Activated T-helper 2 cell treated with anti-CD3 and anti-CD28 coated beads, Interferon-gamma antibody, Interleukin-2, Interleukin-4, amounts not matched to agents 10 μg/mL and 5 μg/mL and 100 μg/mL, durations not matched to agents 14 hours and 24 hours and 36 hours (primary cell): ENCODE measurements around the gene ATG2B. TPM values are rescaled to one million over a fixed set of nuclear protein-coding genes. Genes with fewer than 3 reads are reported as not detected.

Experiments
- DNase-seq: peaks from one replicate; pipeline ENCODE4 v3.0.0; 2021; ENCODE audit warnings: low spot score
- H3K27ac Mint-ChIP-seq: one replicate; pipeline ENCODE4 v1.8.0; 2021; ENCODE audit warnings: mixed read lengths
- H3K27me3 Mint-ChIP-seq: one replicate; pipeline ENCODE4 v1.8.0; 2021; ENCODE audit warnings: low read depth, mixed read lengths
- H3K36me3 Mint-ChIP-seq: one replicate; pipeline ENCODE4 v1.8.0; 2021; ENCODE audit warnings: low read depth, mixed read lengths
- H3K4me1 Mint-ChIP-seq: one replicate; pipeline ENCODE4 v1.8.0; 2021; ENCODE audit warnings: low read depth, mixed read lengths
- H3K4me3 Mint-ChIP-seq: one replicate; pipeline ENCODE4 v1.8.0; 2021; ENCODE audit warnings: low read depth, mild to moderate bottlenecking, moderate library complexity, mixed read lengths
- H3K9me3 Mint-ChIP-seq: one replicate; pipeline ENCODE4 v1.8.0; 2021; ENCODE audit warnings: mixed read lengths
- intact Hi-C: fragments of 100-400 bp; cut with micrococcal nuclease; formaldehyde crosslinking; loops from one replicate; pipeline ENCODE4 v1.15.1; 2023
- total RNA-seq: library from RNA; stranded (reverse); gene quantifications from 2 replicates; pipeline ENCODE4 v1.2.3, GENCODE V29; 2022

The ATG2B gene
- total RNA-seq, 1 donor from 2014 or later = 18.3 TPM

- DNase-seq = no peak
- no peak overlapping the region for H3K27ac Mint-ChIP-seq
- intact Hi-C loops = no loop called here
- no peaks in the 10 kb centered on the region for H3K27me3 Mint-ChIP-seq
- no peak overlapping the region for H3K4me3 Mint-ChIP-seq
- no peaks in the 10 kb centered on the region for H3K36me3 Mint-ChIP-seq
- no peaks in the 10 kb centered on the region for H3K9me3 Mint-ChIP-seq
- H3K4me1 Mint-ChIP-seq = no peaks in the 10 kb centered on the region
These were observed 127.7 kb downstream of the ATG2B start for GRCh38 chr14:96235426-96235825.

GRCh38 chr14:96233661-96234060 lies 129.5 kb downstream of the ATG2B start:
- H3K27ac Mint-ChIP-seq = no peak overlapping the region
- H3K4me1 Mint-ChIP-seq = no peaks in the 10 kb centered on the region
- DNase-seq = no peak
- H3K27me3 Mint-ChIP-seq = no peaks in the 10 kb centered on the region
- H3K9me3 Mint-ChIP-seq = no peaks in the 10 kb centered on the region
- H3K4me3 Mint-ChIP-seq = no peak overlapping the region
- no peaks in the 10 kb centered on the region for H3K36me3 Mint-ChIP-seq
- intact Hi-C loops = no loop called here

GRCh38 chr14:96232506-96232905 lies 130.6 kb downstream of the ATG2B start:
- Mint-ChIP-seq H3K27ac (no peak overlapping the region), H3K4me1 (no peaks in the 10 kb centered on the region), H3K4me3 (no peak overlapping the region), H3K9me3 (no peaks in the 10 kb centered on the region), H3K36me3 (no peaks in the 10 kb centered on the region), H3K27me3 (no peaks in the 10 kb centered on the region)
- intact Hi-C loops = no loop called here
- no peak for DNase-seq

- H3K36me3 Mint-ChIP-seq = no peaks in the 10 kb centered on the region
- no peak for DNase-seq
- no peak overlapping the region for H3K27ac Mint-ChIP-seq
- intact Hi-C loops = no loop called here
- no peaks in the 10 kb centered on the region for H3K4me1 Mint-ChIP-seq
- no peaks in the 10 kb centered on the region for H3K9me3 Mint-ChIP-seq
- no peak overlapping the region for H3K4me3 Mint-ChIP-seq
- H3K27me3 Mint-ChIP-seq = no peaks in the 10 kb centered on the region
These were observed 131.5 kb downstream of the ATG2B start for GRCh38 chr14:96231526-96232130.

- H3K27me3 Mint-ChIP-seq = no peaks in the 10 kb centered on the region
- no peaks in the 10 kb centered on the region for H3K36me3 Mint-ChIP-seq
- intact Hi-C loops = no loop called here
- no peak overlapping the region for H3K27ac Mint-ChIP-seq
- no peak overlapping the region for H3K4me3 Mint-ChIP-seq
- DNase-seq = no peak
- no peaks in the 10 kb centered on the region for H3K9me3 Mint-ChIP-seq
- H3K4me1 Mint-ChIP-seq = no peaks in the 10 kb centered on the region
These were observed 132.1 kb downstream of the ATG2B start for GRCh38 chr14:96231056-96231455.

- no peaks in the 10 kb centered on the region for H3K36me3 Mint-ChIP-seq
- H3K27me3 Mint-ChIP-seq = no peaks in the 10 kb centered on the region
- H3K9me3 Mint-ChIP-seq = no peaks in the 10 kb centered on the region
- H3K4me1 Mint-ChIP-seq = no peaks in the 10 kb centered on the region
- H3K4me3 Mint-ChIP-seq = no peak overlapping the region
- intact Hi-C loops = no loop called here
- DNase-seq = no peak
- no peak overlapping the region for H3K27ac Mint-ChIP-seq
These were observed 133.8 kb downstream of the ATG2B start for GRCh38 chr14:96229315-96229714.

Other genes with a start within 250 kb of the ATG2B start
- gene BDKRB2, start 158.5 kb downstream of the ATG2B start, total RNA-seq = not detected in 2 replicates
- gene BDKRB1, start 107.1 kb downstream of the ATG2B start, total RNA-seq = not detected in 2 replicates
- 21.3 and 21.4 TPM in 2 replicates for gene GSKIP, start 185 bp upstream of the ATG2B start, total RNA-seq
- 0.62 and 0.66 TPM in 2 replicates for gene AK7, start 28.8 kb upstream of the ATG2B start, total RNA-seq
- 211 and 217 TPM in 2 replicates for gene PAPOLA, start 139.0 kb upstream of the ATG2B start, total RNA-seq